SK-MEL-5 (cell line): Measurements from ENCODE around the gene RASD1. TPM values are rescaled to one million over a fixed set of nuclear protein-coding genes. Genes with fewer than 3 reads are reported as not detected.
A peak's percentile ranks its signal among the peaks of the same experiment; 100 is the strongest.

Experiments
- DNase-seq: peaks from one replicate; pipeline ENCODE4 v3.0.0-alpha.2; 2016; ENCODE audit warnings: low read depth, low spot score
- in situ Hi-C: cut with HindIII; loops from 2 replicates; pipeline ENCODE4 v1.10.0; 2016; ENCODE audit warnings: low sequenced_read_pairs, high pct_unique_total_duplicates, low pct_unique_long_range_greater_than_20kb
- total RNA-seq: library from RNA; depleted of rRNA; stranded (reverse); fragments of >200 nt; shearing (Covaris generic); gene quantifications from 2 replicates; pipeline ENCODE4 v1.2.3, GENCODE V29; 2014

RASD1 gene
- total RNA-seq, 1 experiment from 2014 or later: 73.8 TPM

GRCh38 chr17:17504341-17505140, 8.3 kb upstream of the RASD1 start:
- in situ Hi-C loops: no loop called here
- DNase-seq: no peak

GRCh38 chr17:17503566-17504130, 7.5 kb upstream of the RASD1 start:
- in situ Hi-C loops: no loop called here
- DNase-seq: no peak

- in situ Hi-C loops: no loop called here
Measured at GRCh38 chr17:17502741-17503565, 6.8 kb upstream of the RASD1 start.

GRCh38 chr17:17500999-17501605, 4.9 kb upstream of the RASD1 start:
- no peak for DNase-seq
- in situ Hi-C loops: no loop called here

More at GRCh38 chr17:17502741-17503565, 6.8 kb upstream of the RASD1 start:
- no peak for DNase-seq

- in situ Hi-C loops: no loop called here
- no peak for DNase-seq
Measured at GRCh38 chr17:17499402-17500145, 3.4 kb upstream of the RASD1 start.

- no peak for DNase-seq
- in situ Hi-C loops: no loop called here
Measured at GRCh38 chr17:17498606-17499301, 2.6 kb upstream of the RASD1 start.

- in situ Hi-C loops: no loop called here
Measured at GRCh38 chr17:17497845-17498520, 1.8 kb upstream of the RASD1 start.

GRCh38 chr17:17497065-17497844, 1.1 kb upstream of the RASD1 start:
- in situ Hi-C loops: no loop called here
- DNase-seq: no peak

More at GRCh38 chr17:17497845-17498520, 1.8 kb upstream of the RASD1 start:
- no peak for DNase-seq

GRCh38 chr17:17495536-17496188, 533 bp downstream of the RASD1 start:
- no peak for DNase-seq
- in situ Hi-C loops: no loop called here

- peak; percentile 49 for DNase-seq
- in situ Hi-C loops: no loop called here
Measured at GRCh38 chr17:17494870-17495535, 1.2 kb downstream of the RASD1 start.

GRCh38 chr17:17494499-17494869, 1.7 kb downstream of the RASD1 start:
- in situ Hi-C loops: no loop called here
- DNase-seq: peak; percentile 66

GRCh38 chr17:17493986-17494466, 2.2 kb downstream of the RASD1 start:
- no peak for DNase-seq

GRCh38 chr17:17493249-17493985, 2.8 kb downstream of the RASD1 start:
- DNase-seq: peak; percentile 56
- in situ Hi-C loops: no loop called here

More at GRCh38 chr17:17493986-17494466, 2.2 kb downstream of the RASD1 start:
- in situ Hi-C loops: no loop called here

GRCh38 chr17:17492571-17492970, 3.6 kb downstream of the RASD1 start:
- in situ Hi-C loops: no loop called here
- no peak for DNase-seq
